Right lobe of liver (tissue), 6 donors: ENCODE measurements around the gene AGPAT1. TPM values are rescaled to one million over a fixed set of nuclear protein-coding genes. Genes with fewer than 3 reads are reported as not detected.

Source experiments
- ATAC-seq, 4 donors: fragments of 200-7000 bp; cut with Tn5 transposase; one replicate each; pipeline ENCODE4 v1.9.1; 2020; ENCODE audit warnings: mild to moderate bottlenecking in 4 of 4, moderate library complexity in 4 of 4
- DNase-seq, 3 donors: peaks; one replicate each; pipeline ENCODE4 v3.0.0-alpha.2; 2020
- H3K27ac ChIP-seq, 3 donors: fragments of 200-600 bp; one replicate each; pipeline ENCODE4 v1.8.0; 2022
- H3K27me3 ChIP-seq, 2 donors: fragments of 200-600 bp; one replicate each; pipeline ENCODE4 v1.8.0; 2022
- H3K36me3 ChIP-seq, 4 donors: fragments of 200-600 bp; sonication (generic) in 1 of 4; one replicate each; pipeline versions ENCODE4 v1.5.1 to v1.8.0; 2017 to 2022; ENCODE audit warnings: control low read depth in 1 of 4
- H3K4me1 ChIP-seq, 4 donors: fragments of 200-600 bp; sonication (generic) in 1 of 4; one replicate each; pipeline versions ENCODE4 v1.5.1 to v1.8.0; 2017 to 2022; ENCODE audit warnings: control low read depth in 1 of 4
- H3K4me3 ChIP-seq, 3 donors: fragments of 200-600 bp; one replicate each; pipeline ENCODE4 v1.8.0; 2022
- H3K9me3 ChIP-seq, 4 donors: fragments of 200-600 bp; sonication (generic) in 1 of 4; one replicate each; pipeline versions ENCODE4 v1.5.1 to v1.8.0; 2017 to 2022; ENCODE audit warnings: control low read depth in 1 of 4
- POLR2A ChIP-seq: fragments of 450-650 bp; IDR thresholded peaks from one replicate; pipeline ENCODE4 v1.6.1; 2017; ENCODE audit warnings: antibody characterized with exemption, mild to moderate bottlenecking
- WGBS: methylation state at CpG from one replicate; pipeline ENCODE4 v1.1.6; 2018; ENCODE audit warnings: low coverage, low lambda C conversion rate; ENCODE audit not compliant: insufficient coverage; ENCODE audit errors: missing lambda C conversion rate; 5-methylcytosine and 5-hydroxymethylcytosine counted together
- intact Hi-C, 2 donors: fragments of 100-400 bp; cut with DNase I; formaldehyde crosslinking; loops; one replicate each; pipeline versions ENCODE4 v1.11.2 to v1.14.1; 2022
- total RNA-seq, 6 experiments: library from RNA; depleted of rRNA in 2 of 6; stranded (reverse); fragments of >200 nt in 2 of 6; fragmentation: NEBNext Ultra II Directional in 3 of 6; extraction: Animal tissue kit (Norgen Biotek cat#: 25700) in 3 of 6; gene quantifications; one replicate each; pipeline versions ENCODE4 v1.1.0 to v1.2.4, GENCODE V29; 2016 to 2023
- TF ChIP-seq, protein P1 (sequence below), 4 donors: fragments of 200-600 bp in 3 of 4; fragments of 450-650 bp in 1 of 4; IDR thresholded peaks; one replicate each; pipeline versions ENCODE4 v1.5.1 to v1.8.0; 2016 to 2022; ENCODE audit warnings: antibody characterized with exemption in 4 of 4, mild to moderate bottlenecking in 2 of 4
- donor health status: DM: no; HTN: yes; CAD: no.
- donor health status: DM: no; HTN: no; CAD: no.
- donor health status: DM: no; HTN: no; CAD: no.
- donor health status: DM: no; HTN: yes; CAD: no.
- donor health status: DM: no; HTN: yes; CAD: no.

AGPAT1 gene
- total RNA-seq, 6 experiments from 2014 or later: 23.5 to 36.9 (median 31.6) TPM

DNA sequence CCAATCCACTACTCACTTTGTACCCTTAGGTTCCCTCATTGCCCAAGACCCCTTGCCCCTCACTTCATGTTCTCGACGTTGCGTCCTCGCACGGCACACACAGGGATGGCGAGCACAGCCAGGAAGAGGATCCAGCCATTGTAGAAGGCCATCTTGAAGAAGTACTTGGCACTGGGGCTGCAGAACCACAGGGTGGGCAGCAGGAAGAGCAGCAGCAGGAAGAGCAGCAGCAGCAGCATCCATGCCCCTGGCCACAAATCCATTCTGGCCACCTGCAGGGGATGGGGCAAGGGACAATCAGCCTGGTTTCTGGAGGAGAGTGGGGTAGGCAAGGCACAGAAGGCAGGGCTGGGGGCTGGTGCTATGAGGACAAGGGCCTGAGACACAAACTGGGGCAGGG, 4.7 kb downstream of the AGPAT1 start:
- Histone ChIP-seq H3K4me3 (no peak overlapping the region), H3K36me3 (peaks cover 0 to 25% (median 10%) of the 10 kb centered on the region in 4 donors), H3K4me1 (peaks cover 0 to 12% (median 5%) of the 10 kb centered on the region in 4 donors), H3K9me3 (no peaks in the 10 kb centered on the region), H3K27me3 (no peaks in the 10 kb centered on the region), H3K27ac (no peak overlapping the region)
- 96% methylated on average over 6 of the region's 6 CpGs for WGBS
- no peak for ATAC-seq
- intact Hi-C loops: no loop called here
- TF ChIP-seq, protein P1, sequence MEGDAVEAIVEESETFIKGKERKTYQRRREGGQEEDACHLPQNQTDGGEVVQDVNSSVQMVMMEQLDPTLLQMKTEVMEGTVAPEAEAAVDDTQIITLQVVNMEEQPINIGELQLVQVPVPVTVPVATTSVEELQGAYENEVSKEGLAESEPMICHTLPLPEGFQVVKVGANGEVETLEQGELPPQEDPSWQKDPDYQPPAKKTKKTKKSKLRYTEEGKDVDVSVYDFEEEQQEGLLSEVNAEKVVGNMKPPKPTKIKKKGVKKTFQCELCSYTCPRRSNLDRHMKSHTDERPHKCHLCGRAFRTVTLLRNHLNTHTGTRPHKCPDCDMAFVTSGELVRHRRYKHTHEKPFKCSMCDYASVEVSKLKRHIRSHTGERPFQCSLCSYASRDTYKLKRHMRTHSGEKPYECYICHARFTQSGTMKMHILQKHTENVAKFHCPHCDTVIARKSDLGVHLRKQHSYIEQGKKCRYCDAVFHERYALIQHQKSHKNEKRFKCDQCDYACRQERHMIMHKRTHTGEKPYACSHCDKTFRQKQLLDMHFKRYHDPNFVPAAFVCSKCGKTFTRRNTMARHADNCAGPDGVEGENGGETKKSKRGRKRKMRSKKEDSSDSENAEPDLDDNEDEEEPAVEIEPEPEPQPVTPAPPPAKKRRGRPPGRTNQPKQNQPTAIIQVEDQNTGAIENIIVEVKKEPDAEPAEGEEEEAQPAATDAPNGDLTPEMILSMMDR (IDR thresholded peaks at IDR 0.05): no peak
- no peak for TF ChIP-seq POLR2A
- no peak for DNase-seq

DNA sequence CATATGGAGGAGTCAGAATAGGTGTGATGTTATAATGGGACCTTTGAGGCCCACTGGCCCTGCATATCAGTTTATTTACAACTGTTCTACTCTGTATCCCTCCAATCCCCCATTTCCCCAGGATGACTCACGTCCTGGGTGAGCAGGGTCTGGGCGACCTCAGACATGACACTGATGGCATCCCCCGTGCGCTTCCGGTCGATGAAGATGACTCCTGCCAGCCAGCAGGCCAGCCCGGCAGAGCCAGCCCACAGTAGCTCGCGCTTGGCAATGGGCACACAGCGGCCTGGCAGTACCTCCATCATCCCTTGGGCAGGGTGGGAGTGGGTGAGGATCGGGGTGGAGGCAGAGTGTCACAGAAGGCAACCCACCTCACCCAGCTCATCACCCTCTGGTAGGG, 5.6 kb downstream of the AGPAT1 start:
- DNase-seq (no peak), ATAC-seq (no peak)
- peaks cover 0 to 10% (median 4%) of the 10 kb centered on the region in 4 donors for H3K4me1 ChIP-seq
- WGBS: 91% methylated on average over 11 of the region's 11 CpGs
- H3K4me3 ChIP-seq: no peak overlapping the region
- H3K27me3 ChIP-seq: no peaks in the 10 kb centered on the region
- no peak overlapping the region for H3K27ac ChIP-seq
- peaks cover 0 to 25% (median 10%) of the 10 kb centered on the region in 4 donors for H3K36me3 ChIP-seq
- intact Hi-C loops: no loop called here
- H3K9me3 ChIP-seq: no peaks in the 10 kb centered on the region
- TF ChIP-seq POLR2A: no peak
- TF ChIP-seq, protein P1 (IDR thresholded peaks at IDR 0.05): no peak

DNA sequence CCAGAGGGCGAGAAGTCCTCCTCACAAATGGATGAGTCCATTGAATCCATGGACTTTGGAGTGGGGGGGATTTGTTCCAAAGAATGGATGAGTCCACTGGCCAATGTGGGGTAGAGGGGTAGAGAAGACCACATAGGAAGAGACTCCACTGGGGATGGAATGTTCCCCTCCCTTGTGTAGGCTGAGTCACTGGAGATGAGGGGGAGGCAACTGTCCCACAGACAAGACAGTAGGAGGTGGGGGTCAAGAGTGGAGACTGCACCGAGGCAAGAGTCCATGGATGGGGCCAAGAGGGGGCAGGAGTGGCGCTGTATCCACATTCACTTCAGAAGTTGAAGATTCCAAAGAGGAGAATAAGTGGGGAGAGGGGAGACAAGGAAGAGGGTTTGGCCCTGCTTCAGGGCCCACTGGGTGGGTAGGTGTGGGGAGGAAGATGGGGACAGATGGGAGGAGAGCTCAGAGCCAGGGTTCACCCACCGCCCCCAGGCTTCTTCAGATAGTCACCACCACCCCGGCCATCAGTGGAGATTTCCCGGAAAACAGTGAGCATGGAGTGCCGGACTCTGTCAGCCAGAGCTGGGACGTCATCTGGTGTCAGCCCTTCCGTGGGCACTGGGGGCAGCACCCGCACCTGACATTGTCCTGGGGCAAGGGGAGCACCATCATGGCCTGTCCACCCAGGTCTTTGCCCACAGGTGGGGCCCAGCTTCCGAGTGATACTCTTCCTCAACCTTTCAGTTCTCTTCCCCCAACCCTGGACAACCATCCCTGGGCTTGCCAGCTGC, 6.9 kb downstream of the AGPAT1 start:
- TF ChIP-seq POLR2A: no peak
- TF ChIP-seq, protein P1 (IDR thresholded peaks at IDR 0.05): no peak
- peaks cover 0 to 25% (median 10%) of the 10 kb centered on the region in 4 donors for H3K36me3 ChIP-seq
- DNase-seq (no peak), ATAC-seq (peak in 1 of 4 donors; percentile 19)
- H3K27ac ChIP-seq: no peak overlapping the region
- H3K4me3 ChIP-seq: no peak overlapping the region
- 90% methylated on average over 3 of the region's 11 CpGs for WGBS
- no peaks in the 10 kb centered on the region for H3K27me3 ChIP-seq
- intact Hi-C loops: no loop called here
- no peaks in the 10 kb centered on the region for H3K9me3 ChIP-seq
- H3K4me1 ChIP-seq: no peaks in the 10 kb centered on the region

DNA sequence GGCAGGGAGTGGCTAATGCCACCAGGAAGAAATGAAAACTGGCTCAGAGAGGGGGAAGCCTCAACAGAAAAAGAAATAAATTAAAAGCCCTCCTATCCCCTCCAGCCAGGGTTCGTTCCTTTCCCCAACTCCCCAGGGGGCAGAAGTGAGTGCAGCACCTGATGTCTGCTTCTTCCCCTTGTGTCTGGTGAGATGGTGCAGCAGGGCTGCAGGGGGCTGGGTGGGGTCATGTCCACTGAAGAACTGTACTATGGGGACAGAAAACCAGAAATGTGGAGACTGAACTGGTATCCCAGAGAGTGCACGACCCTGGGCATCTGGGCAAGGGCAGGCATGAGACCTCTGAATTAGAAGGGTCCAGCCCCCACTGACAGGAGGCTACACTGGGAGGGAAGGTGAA, 7.5 kb downstream of the AGPAT1 start:
- no peaks in the 10 kb centered on the region for H3K4me1 ChIP-seq
- WGBS: 40% methylated on average over 1 of the region's 2 CpGs
- no peak overlapping the region for H3K4me3 ChIP-seq
- intact Hi-C loops: no loop called here
- no peak overlapping the region for H3K27ac ChIP-seq
- ATAC-seq: no peak
- no peaks in the 10 kb centered on the region for H3K9me3 ChIP-seq
- no peak for TF ChIP-seq POLR2A
- TF ChIP-seq, protein P1 (IDR thresholded peaks at IDR 0.05): no peak
- no peaks in the 10 kb centered on the region for H3K27me3 ChIP-seq
- H3K36me3 ChIP-seq: peaks cover 0 to 25% (median 10%) of the 10 kb centered on the region in 4 donors
- no peak for DNase-seq
